Esophagus muscularis mucosa (tissue), 4 donors: ENCODE data around the gene ZNF804B. TPM values are rescaled to one million over a fixed set of nuclear protein-coding genes. Genes with fewer than 3 reads are reported as not detected.

Experiments used
- DNase-seq: peaks from one replicate; pipeline ENCODE4 v3.0.0-alpha.2; 2017; ENCODE audit errors: extremely low spot score
- H3K27ac ChIP-seq, 4 donors: fragments of 200-600 bp; sonication (generic); replicated peaks in 1 of 4; 1 replicate in 3 of 4; 2 replicates in 1 of 4; pipeline ENCODE4 v1.5.1; 2016 to 2019; ENCODE audit warnings: mild to moderate bottlenecking in 1 of 4
- H3K27me3 ChIP-seq, 4 donors: fragments of 200-600 bp; sonication (generic); one replicate each; pipeline versions ENCODE4 v1.5.1 to v1.6.0; 2016 to 2019
- H3K36me3 ChIP-seq, 4 donors: fragments of 200-600 bp; sonication (generic); one replicate each; pipeline ENCODE4 v1.5.1; 2016 to 2019
- H3K4me1 ChIP-seq, 4 donors: fragments of 200-600 bp; sonication (generic); one replicate each; pipeline ENCODE4 v1.5.1; 2016 to 2019
- H3K4me3 ChIP-seq, 4 donors: fragments of 200-600 bp; sonication (generic); 1 replicate in 2 of 4; 2 replicates in 2 of 4; pipeline ENCODE4 v1.5.1; 2016 to 2019; ENCODE audit warnings: mild to moderate bottlenecking in 4 of 4, moderate library complexity in 1 of 4
- H3K9me3 ChIP-seq, 4 donors: fragments of 200-600 bp; sonication (generic); 1 replicate in 3 of 4; 2 replicates in 1 of 4; pipeline ENCODE4 v1.5.1; 2016 to 2019
- CTCF ChIP-seq, 3 experiments: fragments of 200-600 bp in 2 of 3; fragments of 450-650 bp in 1 of 3; sonication (generic) in 2 of 3; IDR thresholded peaks; one replicate each; pipeline ENCODE4 v1.5.1; 2017 to 2019; ENCODE audit warnings: antibody characterized with exemption in 3 of 3, mild to moderate bottlenecking in 2 of 3, moderate library complexity in 1 of 3
- EP300 ChIP-seq: sonication (generic); formaldehyde crosslinking; IDR thresholded peaks from one replicate; pipeline ENCODE4 v1.6.1; 2017; ENCODE audit warnings: antibody characterized with exemption
- POLR2A ChIP-seq: fragments of 450-650 bp; IDR thresholded peaks from one replicate; pipeline ENCODE4 v1.6.1; 2017; ENCODE audit warnings: antibody characterized with exemption, moderate library complexity, mild to moderate bottlenecking, low read depth
- POLR2AphosphoS5 ChIP-seq, 2 donors: sonication (generic); formaldehyde crosslinking; IDR thresholded peaks; one replicate each; pipeline ENCODE4 v1.6.1; 2017; ENCODE audit warnings: antibody characterized with exemption in 2 of 2
- WGBS: methylation state at CpG from one replicate; pipeline ENCODE4 v1.1.5; 2018; 5-methylcytosine and 5-hydroxymethylcytosine counted together
- intact Hi-C: fragments of 100-400 bp; cut with DNase I; formaldehyde crosslinking; loops from one replicate; pipeline ENCODE4 v1.15.1; 2023
- total RNA-seq, 4 donors: library from RNA; depleted of rRNA; stranded (reverse); fragments of >200 nt; gene quantifications; one replicate each; pipeline versions ENCODE4 v1.1.0 to v1.2.1, GENCODE V29; 2016

ZNF804B gene
- total RNA-seq, 4 donors from 2014 or later = not detected

GRCh38 chr7:89054361-89054760 lies 294.9 kb downstream of the ZNF804B start:
- Histone ChIP-seq H3K4me3 (no peak overlapping the region), H3K36me3 (no peaks in the 10 kb centered on the region), H3K9me3 (no peaks in the 10 kb centered on the region), H3K4me1 (no peaks in the 10 kb centered on the region), H3K27ac (no peak overlapping the region), H3K27me3 (no peaks in the 10 kb centered on the region)
- 60% methylated on average over 2 of the region's 2 CpGs for WGBS
- DNase-seq = no peak
- intact Hi-C loops = no loop called here
- TF ChIP-seq EP300 (no peak), POLR2AphosphoS5 (IDR thresholded peaks at IDR 0.05) (no peak), POLR2A (no peak), CTCF (IDR thresholded peaks at IDR 0.05) (no peak)

GRCh38 chr7:89060234-89060633 lies 300.7 kb downstream of the ZNF804B start:
- Histone ChIP-seq H3K27ac (no peak overlapping the region), H3K4me3 (no peak overlapping the region), H3K36me3 (no peaks in the 10 kb centered on the region), H3K9me3 (no peaks in the 10 kb centered on the region), H3K27me3 (no peaks in the 10 kb centered on the region), H3K4me1 (no peaks in the 10 kb centered on the region)
- DNase-seq = no peak
- WGBS = 92% methylated on average over 2 of the region's 2 CpGs
- TF ChIP-seq CTCF (IDR thresholded peaks at IDR 0.05) = no peak
- no peak for TF ChIP-seq POLR2A
- no peak for TF ChIP-seq POLR2AphosphoS5 (IDR thresholded peaks at IDR 0.05)
- TF ChIP-seq EP300 = no peak
- intact Hi-C loops = no loop called here

- TF ChIP-seq POLR2AphosphoS5 (IDR thresholded peaks at IDR 0.05) = no peak
- no peak for TF ChIP-seq POLR2A
- TF ChIP-seq EP300 = no peak
- no peak for TF ChIP-seq CTCF (IDR thresholded peaks at IDR 0.05)
- Histone ChIP-seq H3K27me3 (no peaks in the 10 kb centered on the region), H3K4me1 (no peaks in the 10 kb centered on the region), H3K27ac (no peak overlapping the region), H3K4me3 (no peak overlapping the region), H3K9me3 (no peaks in the 10 kb centered on the region), H3K36me3 (no peaks in the 10 kb centered on the region)
- intact Hi-C loops = no loop called here
- WGBS = 82% methylated on average over 3 of the region's 3 CpGs
- DNase-seq = no peak
These were observed 305.3 kb downstream of the ZNF804B start for GRCh38 chr7:89064831-89065230.

- H3K27ac ChIP-seq = no peak overlapping the region
- H3K9me3 ChIP-seq = no peaks in the 10 kb centered on the region
- 83% methylated on average over 3 of the region's 3 CpGs for WGBS
- no peaks in the 10 kb centered on the region for H3K4me1 ChIP-seq
- DNase-seq = no peak
- H3K27me3 ChIP-seq = no peaks in the 10 kb centered on the region
- no peaks in the 10 kb centered on the region for H3K36me3 ChIP-seq
- intact Hi-C loops = no loop called here
- TF ChIP-seq POLR2AphosphoS5 (IDR thresholded peaks at IDR 0.05) (no peak), CTCF (IDR thresholded peaks at IDR 0.05) (no peak)
- no peak overlapping the region for H3K4me3 ChIP-seq
These were observed 307.5 kb downstream of the ZNF804B start for GRCh38 chr7:89067048-89067447.

- intact Hi-C loops = no loop called here
- DNase-seq = no peak
- TF ChIP-seq POLR2AphosphoS5 (IDR thresholded peaks at IDR 0.05) = no peak
- TF ChIP-seq CTCF (IDR thresholded peaks at IDR 0.05) = no peak
- TF ChIP-seq POLR2A = no peak
- no peak for TF ChIP-seq EP300
- no peaks in the 10 kb centered on the region for H3K36me3 ChIP-seq
- H3K9me3 ChIP-seq = no peaks in the 10 kb centered on the region
- H3K27ac ChIP-seq = no peak overlapping the region
- H3K4me3 ChIP-seq = no peak overlapping the region
- H3K27me3 ChIP-seq = no peaks in the 10 kb centered on the region
- no peaks in the 10 kb centered on the region for H3K4me1 ChIP-seq
These were observed 312.6 kb downstream of the ZNF804B start for GRCh38 chr7:89072081-89072480.
